Peyer's patch (tissue), 4 donors: Measurements from ENCODE around the gene FMN1. TPM values are rescaled to one million over a fixed set of nuclear protein-coding genes. Genes with fewer than 3 reads are reported as not detected.

Source experiments
- DNase-seq, 3 donors: peaks; one replicate each; pipeline ENCODE4 v3.0.0-alpha.2; 2017 to 2019
- H3K27ac ChIP-seq, 4 donors: fragments of 200-600 bp; sonication (generic); one replicate each; pipeline ENCODE4 v1.5.1; 2016 to 2019
- H3K27me3 ChIP-seq, 2 donors: fragments of 200-600 bp; sonication (generic); one replicate each; pipeline ENCODE4 v1.5.1; 2019
- H3K36me3 ChIP-seq, 3 donors: fragments of 200-600 bp; sonication (generic); one replicate each; pipeline ENCODE4 v1.5.1; 2016 to 2019
- H3K4me1 ChIP-seq, 4 donors: fragments of 200-600 bp; sonication (generic); one replicate each; pipeline ENCODE4 v1.5.1; 2016 to 2019
- H3K4me3 ChIP-seq, 4 donors: fragments of 200-600 bp; sonication (generic); 1 replicate in 3 of 4; 2 replicates in 1 of 4; pipeline ENCODE4 v1.5.1; 2016 to 2019; ENCODE audit warnings: mild to moderate bottlenecking in 1 of 4
- H3K9me3 ChIP-seq, 4 donors: fragments of 200-600 bp; sonication (generic); one replicate each; pipeline ENCODE4 v1.5.1; 2016 to 2019; ENCODE audit warnings: mild to moderate bottlenecking in 1 of 4
- POLR2A ChIP-seq, 2 donors: fragments of 450-650 bp; IDR thresholded peaks; one replicate each; pipeline ENCODE4 v1.5.1; 2017; ENCODE audit warnings: antibody characterized with exemption in 2 of 2, mild to moderate bottlenecking in 2 of 2, moderate library complexity in 2 of 2
- total RNA-seq, 4 donors: library from RNA; depleted of rRNA; stranded (reverse); fragments of >200 nt; gene quantifications; one replicate each; pipeline ENCODE4 v1.1.0, GENCODE V29; 2016
- TF ChIP-seq, protein P1 (sequence below), 6 experiments: fragments of 450-650 bp in 4 of 6; fragments of 200-600 bp in 2 of 6; sonication (generic) in 1 of 6; IDR thresholded peaks; one replicate each; pipeline ENCODE4 v1.5.1; 2017 to 2019; ENCODE audit warnings: antibody characterized with exemption in 6 of 6, mild to moderate bottlenecking in 3 of 6, moderate library complexity in 1 of 6

FMN1 gene
- total RNA-seq, 4 donors from 2014 or later = 15.4 to 57.8 (median 29.1) TPM

- no peak overlapping the region for H3K27ac ChIP-seq
- TF ChIP-seq, protein P1, sequence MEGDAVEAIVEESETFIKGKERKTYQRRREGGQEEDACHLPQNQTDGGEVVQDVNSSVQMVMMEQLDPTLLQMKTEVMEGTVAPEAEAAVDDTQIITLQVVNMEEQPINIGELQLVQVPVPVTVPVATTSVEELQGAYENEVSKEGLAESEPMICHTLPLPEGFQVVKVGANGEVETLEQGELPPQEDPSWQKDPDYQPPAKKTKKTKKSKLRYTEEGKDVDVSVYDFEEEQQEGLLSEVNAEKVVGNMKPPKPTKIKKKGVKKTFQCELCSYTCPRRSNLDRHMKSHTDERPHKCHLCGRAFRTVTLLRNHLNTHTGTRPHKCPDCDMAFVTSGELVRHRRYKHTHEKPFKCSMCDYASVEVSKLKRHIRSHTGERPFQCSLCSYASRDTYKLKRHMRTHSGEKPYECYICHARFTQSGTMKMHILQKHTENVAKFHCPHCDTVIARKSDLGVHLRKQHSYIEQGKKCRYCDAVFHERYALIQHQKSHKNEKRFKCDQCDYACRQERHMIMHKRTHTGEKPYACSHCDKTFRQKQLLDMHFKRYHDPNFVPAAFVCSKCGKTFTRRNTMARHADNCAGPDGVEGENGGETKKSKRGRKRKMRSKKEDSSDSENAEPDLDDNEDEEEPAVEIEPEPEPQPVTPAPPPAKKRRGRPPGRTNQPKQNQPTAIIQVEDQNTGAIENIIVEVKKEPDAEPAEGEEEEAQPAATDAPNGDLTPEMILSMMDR (IDR thresholded peaks at IDR 0.05) = no peak
- TF ChIP-seq POLR2A (IDR thresholded peaks at IDR 0.05) = no peak
- no peaks in the 10 kb centered on the region for H3K36me3 ChIP-seq
- H3K4me1 ChIP-seq = peaks cover 0 to 9% (median 0%) of the 10 kb centered on the region in 4 donors
- peak in 1 of 3 donors; percentile 48 for DNase-seq
- H3K9me3 ChIP-seq = no peaks in the 10 kb centered on the region
- no peaks in the 10 kb centered on the region for H3K27me3 ChIP-seq
- H3K4me3 ChIP-seq = peak overlapping the region; percentile 33 to 60 (median 46)
These were observed 277 bp downstream of the FMN1 start for GRCh38 chr15:33194237-33194636.

DNA sequence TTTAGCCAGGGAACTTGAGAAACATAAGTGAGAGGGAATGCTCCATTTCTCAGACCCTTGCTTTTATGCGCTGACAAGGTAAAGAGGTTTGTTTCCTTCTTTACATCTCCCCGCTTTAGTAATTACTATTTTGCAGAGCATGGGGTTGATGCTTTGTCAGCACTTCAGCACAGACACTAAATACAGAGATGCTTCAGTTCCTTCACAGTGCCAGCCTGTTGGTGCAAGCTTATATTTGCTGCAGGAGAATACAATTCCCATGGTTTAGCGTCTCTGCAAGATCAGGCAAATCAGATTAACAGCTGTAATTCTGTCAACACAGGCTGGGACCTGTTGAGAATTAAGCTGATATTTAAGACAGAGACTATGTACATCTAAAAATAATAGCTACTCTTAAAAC is 2.9 kb downstream of the FMN1 start:
- DNase-seq = no peak
- TF ChIP-seq POLR2A (IDR thresholded peaks at IDR 0.05) = no peak
- TF ChIP-seq, protein P1 (IDR thresholded peaks at IDR 0.05) = no peak
- no peak overlapping the region for H3K4me3 ChIP-seq

DNA sequence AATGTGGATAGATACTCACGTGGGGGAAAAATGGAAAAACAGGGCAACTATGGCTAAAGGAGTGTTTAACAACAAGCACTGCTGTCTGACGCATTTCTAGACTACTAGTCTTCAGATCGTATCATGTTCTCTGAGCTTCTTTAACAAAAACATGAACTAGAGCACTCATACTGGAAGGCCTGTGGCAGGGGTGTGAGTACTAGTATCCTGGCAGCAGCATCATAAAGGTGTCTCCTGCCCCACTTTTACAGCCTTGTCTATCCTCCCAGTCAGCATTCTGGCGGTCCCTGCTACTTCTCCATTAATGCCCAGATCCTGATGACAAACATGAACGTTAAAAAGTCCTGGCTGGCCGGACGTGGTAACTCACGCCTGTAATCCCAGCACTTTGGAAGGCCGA is 4.0 kb downstream of the FMN1 start:
- no peak overlapping the region for H3K27ac ChIP-seq
- H3K4me3 ChIP-seq = no peak overlapping the region
- no peaks in the 10 kb centered on the region for H3K36me3 ChIP-seq
- no peak for TF ChIP-seq POLR2A (IDR thresholded peaks at IDR 0.05)
- TF ChIP-seq, protein P1 (IDR thresholded peaks at IDR 0.05) = no peak
- H3K9me3 ChIP-seq = no peaks in the 10 kb centered on the region
- no peak for DNase-seq
- no peaks in the 10 kb centered on the region for H3K27me3 ChIP-seq
- peaks cover 0 to 8% (median 0%) of the 10 kb centered on the region in 4 donors for H3K4me1 ChIP-seq

More for the DNA sequence above, 2.9 kb downstream of the FMN1 start:
- peaks cover 0 to 9% (median 0%) of the 10 kb centered on the region in 4 donors for H3K4me1 ChIP-seq
- H3K27me3 ChIP-seq = no peaks in the 10 kb centered on the region
- no peaks in the 10 kb centered on the region for H3K36me3 ChIP-seq
- no peak overlapping the region for H3K27ac ChIP-seq
- no peaks in the 10 kb centered on the region for H3K9me3 ChIP-seq

GRCh38 chr15:33188641-33189257 is 5.8 kb downstream of the FMN1 start:
- Histone ChIP-seq H3K36me3 (no peaks in the 10 kb centered on the region), H3K9me3 (no peaks in the 10 kb centered on the region), H3K27me3 (no peaks in the 10 kb centered on the region), H3K4me1 (no peaks in the 10 kb centered on the region), H3K4me3 (no peak overlapping the region), H3K27ac (no peak overlapping the region)
- TF ChIP-seq POLR2A (IDR thresholded peaks at IDR 0.05) = no peak
- TF ChIP-seq, protein P1 (IDR thresholded peaks at IDR 0.05) = no peak
- no peak for DNase-seq

- Histone ChIP-seq H3K36me3 (no peaks in the 10 kb centered on the region), H3K27me3 (no peaks in the 10 kb centered on the region), H3K27ac (no peak overlapping the region), H3K4me1 (no peaks in the 10 kb centered on the region), H3K9me3 (no peaks in the 10 kb centered on the region), H3K4me3 (no peak overlapping the region)
- no peak for TF ChIP-seq POLR2A (IDR thresholded peaks at IDR 0.05)
- TF ChIP-seq, protein P1 (IDR thresholded peaks at IDR 0.05) = no peak
- no peak for DNase-seq
These were observed 6.4 kb downstream of the FMN1 start for GRCh38 chr15:33188159-33188558.
